ENCODE measurements around the gene RPS21. TPM values are rescaled to one million over a fixed set of nuclear protein-coding genes. Genes with fewer than 3 reads are reported as not detected.

The RPS21 gene
- polyA plus RNA-seq, 1 of the 3 experiments (the other 2 are of a cell fraction), result 16,625 TPM

- no peak for TF ChIP-seq POLR2AphosphoS5 (IDR thresholded peaks at IDR 0.05; ENCODE audit: low read depth, low read length)
These were observed 463 bp downstream of the RPS21 start (continued) for GRCh38 chr20:62387219-62387913.

GRCh38 chr20:62387933-62388635 lies 1.2 kb downstream of the RPS21 start:
- POLR2A ChIA-PET, result interaction anchor here (1.0 to 1.6 kb wide), 5 partner anchors 14 to 256 kb away, joined by 3 to 9 read pairs (median 3); no protein-coding TSS in a partner anchor
- 19% methylated on average over 16 of the region's 20 CpGs for WGBS (ENCODE audit: low lambda C conversion rate)
- CTCF ChIA-PET, result interaction anchor here (0.6 to 1.7 kb wide), 6 partner anchors 11 to 200 kb away, joined by 3 to 6 read pairs (median 4); partner anchors contain the start of gene ADRM1

DNA sequence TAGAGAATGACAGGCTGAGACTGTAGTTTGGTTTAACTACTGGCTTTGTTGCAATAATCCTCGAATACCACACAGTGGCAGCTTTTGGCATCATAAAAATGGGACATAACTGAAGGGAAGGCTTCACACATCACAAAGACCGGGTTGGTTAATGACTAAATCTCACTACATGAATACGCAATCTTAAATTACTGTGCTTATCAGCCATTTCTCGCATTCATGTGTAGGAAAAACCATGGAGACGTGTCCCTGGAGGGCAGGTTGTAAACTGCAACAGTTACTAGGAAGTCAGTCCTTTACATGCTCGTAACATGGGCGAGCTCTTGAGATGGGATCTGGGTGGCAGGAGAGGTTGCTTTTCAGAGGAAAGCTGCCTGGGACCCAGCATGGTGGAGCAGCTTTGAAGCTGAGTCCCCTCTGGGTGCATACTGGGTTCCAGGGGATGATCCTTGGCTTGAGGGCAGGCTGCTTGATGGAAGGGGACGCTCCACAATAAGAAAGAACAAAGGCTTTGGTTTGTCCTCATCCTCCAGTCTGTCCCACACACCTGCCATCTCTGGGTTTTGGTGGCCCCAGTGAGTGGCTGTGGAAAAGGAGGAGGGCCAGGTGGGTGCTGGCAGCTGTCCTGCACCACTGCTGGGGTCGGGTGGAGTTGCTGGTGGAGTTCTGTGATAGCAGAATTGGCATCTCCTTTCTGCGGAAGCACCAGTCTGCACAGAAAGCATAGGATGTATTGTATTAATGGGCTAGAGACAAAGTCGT lies 2.1 kb downstream of the RPS21 start:
- Histone ChIP-seq H3K4me2 (no peak overlapping the region), H3K79me2 (ENCODE audit: insufficient read depth) (peaks cover 55% of the 10 kb centered on the region), H3K27ac (ENCODE audit: low read depth in 2 of 2, low read length in 1 of 2) (peak overlapping the region; percentile 0 to 23; a peak in 2 of 4 replicates), H3K36me3 (replicated peaks in 1 of 2; ENCODE audit: control insufficient read depth in 1 of 2, insufficient read depth in 2 of 2, low read length in 1 of 2) (peaks cover 15 to 38% of the 10 kb centered on the region in 2 experiments), H3K9me3 (no peaks in the 10 kb centered on the region), H3K9ac (no peak overlapping the region), H3K27me3 (ENCODE audit: insufficient read depth) (no peaks in the 10 kb centered on the region), H3F3A (replicated peaks; ENCODE audit: insufficient read depth) (peaks cover 17% of the 10 kb centered on the region), H4K20me1 (ENCODE audit: insufficient read depth) (peaks cover 22% of the 10 kb centered on the region), H3K9me2 (no peaks in the 10 kb centered on the region), H2AFZ (ENCODE audit: low read depth) (no peak overlapping the region), H3K4me1 (ENCODE audit: control insufficient read depth in 1 of 2, insufficient read depth in 2 of 2, low read depth in 1 of 2, low read length in 1 of 2) (peaks cover 0 to 19% of the 10 kb centered on the region in 2 experiments; a peak in 2 of 4 replicates), H3K4me3 (ENCODE audit: low read depth in 2 of 2, low read length in 1 of 2) (peak overlapping the region in 1 of 2 experiments; percentile 72; a peak in 1 of 4 replicates)
- 84% methylated on average over 11 of the region's 11 CpGs for WGBS (ENCODE audit: low lambda C conversion rate)
- no peak for DNase-seq
- ChIA-PET POLR2A (interaction anchor here (3.0 kb wide), 1 partner anchor 11 kb away, joined by 12 read pairs; no protein-coding TSS in a partner anchor), CTCF (interaction anchor here (1.0 to 1.8 kb wide), 6 partner anchors 13 to 25 kb away, joined by 3 to 10 read pairs (median 4); no protein-coding TSS in a partner anchor)
- TF ChIP-seq, protein P1, sequence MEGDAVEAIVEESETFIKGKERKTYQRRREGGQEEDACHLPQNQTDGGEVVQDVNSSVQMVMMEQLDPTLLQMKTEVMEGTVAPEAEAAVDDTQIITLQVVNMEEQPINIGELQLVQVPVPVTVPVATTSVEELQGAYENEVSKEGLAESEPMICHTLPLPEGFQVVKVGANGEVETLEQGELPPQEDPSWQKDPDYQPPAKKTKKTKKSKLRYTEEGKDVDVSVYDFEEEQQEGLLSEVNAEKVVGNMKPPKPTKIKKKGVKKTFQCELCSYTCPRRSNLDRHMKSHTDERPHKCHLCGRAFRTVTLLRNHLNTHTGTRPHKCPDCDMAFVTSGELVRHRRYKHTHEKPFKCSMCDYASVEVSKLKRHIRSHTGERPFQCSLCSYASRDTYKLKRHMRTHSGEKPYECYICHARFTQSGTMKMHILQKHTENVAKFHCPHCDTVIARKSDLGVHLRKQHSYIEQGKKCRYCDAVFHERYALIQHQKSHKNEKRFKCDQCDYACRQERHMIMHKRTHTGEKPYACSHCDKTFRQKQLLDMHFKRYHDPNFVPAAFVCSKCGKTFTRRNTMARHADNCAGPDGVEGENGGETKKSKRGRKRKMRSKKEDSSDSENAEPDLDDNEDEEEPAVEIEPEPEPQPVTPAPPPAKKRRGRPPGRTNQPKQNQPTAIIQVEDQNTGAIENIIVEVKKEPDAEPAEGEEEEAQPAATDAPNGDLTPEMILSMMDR (IDR thresholded peaks at IDR 0.05), result peak; percentile 22; the same call in 1 of the 2 replicates
- no peak for TF ChIP-seq USF1 (IDR thresholded peaks at IDR 0.05; ENCODE audit: borderline replicate concordance, low read depth)

More at GRCh38 chr20:62387933-62388635, 1.2 kb downstream of the RPS21 start:
- no peaks in the 10 kb centered on the region for H3K9me3 ChIP-seq
- H3K27ac ChIP-seq (ENCODE audit: low read depth in 2 of 2, low read length in 1 of 2), result peak overlapping the region; percentile 34 to 85; a peak in 3 of 4 replicates
- peak overlapping the region; percentile 97 for H3K4me2 ChIP-seq
- no peaks in the 10 kb centered on the region for H3K27me3 ChIP-seq (ENCODE audit: insufficient read depth)
- DNase-seq, result no peak
- H2AFZ ChIP-seq (ENCODE audit: low read depth), result no peak overlapping the region
- H3F3A ChIP-seq (replicated peaks; ENCODE audit: insufficient read depth), result peaks cover 17% of the 10 kb centered on the region
- H4K20me1 ChIP-seq (ENCODE audit: insufficient read depth), result peaks cover 24% of the 10 kb centered on the region
- H3K36me3 ChIP-seq (replicated peaks in 1 of 2; ENCODE audit: control insufficient read depth in 1 of 2, insufficient read depth in 2 of 2, low read length in 1 of 2), result peaks cover 15 to 40% of the 10 kb centered on the region in 2 experiments
- peak overlapping the region; percentile 72 to 87 for H3K4me3 ChIP-seq (ENCODE audit: low read depth in 2 of 2, low read length in 1 of 2)
- peaks cover 0 to 19% of the 10 kb centered on the region in 2 experiments; a peak in 2 of 4 replicates for H3K4me1 ChIP-seq (ENCODE audit: control insufficient read depth in 1 of 2, insufficient read depth in 2 of 2, low read depth in 1 of 2, low read length in 1 of 2)
- peaks cover 65% of the 10 kb centered on the region for H3K79me2 ChIP-seq (ENCODE audit: insufficient read depth)
- TF ChIP-seq PBX3 (IDR thresholded peaks at IDR 0.05) (0 out of 2 replicates have a peak, but pooled peaks have one; percentile 14), RXRA (IDR thresholded peaks at IDR 0.05; ENCODE audit: borderline replicate concordance, low read depth) (no peak), POLR2AphosphoS5 (IDR thresholded peaks at IDR 0.05; ENCODE audit: low read depth, low read length) (peak; percentile 38; the same call in 1 of the 2 replicates), TAF1 (IDR thresholded peaks at IDR 0.05; ENCODE audit: borderline replicate concordance, low read depth, low read length) (peak; percentile 8; the same call in 1 of the 2 replicates), YY1 (IDR thresholded peaks at IDR 0.05; ENCODE audit: low read depth) (no peak)
- TF ChIP-seq, protein P2, sequence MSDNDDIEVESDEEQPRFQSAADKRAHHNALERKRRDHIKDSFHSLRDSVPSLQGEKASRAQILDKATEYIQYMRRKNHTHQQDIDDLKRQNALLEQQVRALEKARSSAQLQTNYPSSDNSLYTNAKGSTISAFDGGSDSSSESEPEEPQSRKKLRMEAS (IDR thresholded peaks at IDR 0.05; ENCODE audit: low read depth), result no peak
- H3K9me2 ChIP-seq, result no peaks in the 10 kb centered on the region
- H3K9ac ChIP-seq, result peak overlapping the region; percentile 96
